ENCODE results near the gene PKLR. TPM values are rescaled to one million over a fixed set of nuclear protein-coding genes. Genes with fewer than 3 reads are reported as not detected.
"Not testable (repeated sequence)": the region's sequence is repeated elsewhere in the genome, so short reads cannot be mapped to it uniquely, and the experiment has no call there.

The PKLR gene
- total and polyA plus RNA-seq, 2 of the 4 experiments (the other 2 are of a cell fraction) = 0.03 TPM; not detected in 1

- no peak for TF ChIP-seq MAFK (IDR thresholded peaks at IDR 0.05; ENCODE audit: low read depth, low read length)
Measured at GRCh38 chr1:155250246-155250632, 51.0 kb downstream of the PKLR start (continued).

GRCh38 chr1:155247667-155248553 is 53.3 kb downstream of the PKLR start:
- WGBS, 2 experiments (ENCODE audit: extremely low coverage in 2 of 2, insufficient read length in 1 of 2) = 93% methylated on average over 18 of the region's 26 CpGs; no CpG with 5 or more reads in 1 of the 2 experiments
- Histone ChIP-seq H3K4me2 (ENCODE audit: low read depth, low read length) (no peak overlapping the region), H2AFZ (replicated peaks; ENCODE audit: low read length, poor library complexity) (no peak overlapping the region), H3K79me1 (ENCODE audit: low read depth in 1 of 2, low read length in 2 of 2) (peaks cover 4 to 19% of the 10 kb centered on the region in 2 experiments; a peak in 3 of 4 replicates), H3K18ac (ENCODE audit: low read depth, low read length) (no peak overlapping the region), H2AK5ac (ENCODE audit: low read depth, low read length) (no peak overlapping the region), H3K14ac (replicated peaks; ENCODE audit: low read depth, low read length) (no peak overlapping the region), H3K4ac (ENCODE audit: low read depth, low read length) (no peak overlapping the region), H3K9ac (ENCODE audit: low read depth, low read length) (no peak overlapping the region), H4K91ac (ENCODE audit: insufficient read depth, low read depth, low read length) (no peak overlapping the region), H3K4me3 (ENCODE audit: insufficient read depth, low read depth, low read length) (no peak overlapping the region), H3K27ac (ENCODE audit: insufficient read depth, low read length) (no peak overlapping the region), H3K9me3 (ENCODE audit: control insufficient read depth, insufficient read depth, low read length) (no peaks in the 10 kb centered on the region), H2BK20ac (ENCODE audit: low read depth, low read length) (no peak overlapping the region), H4K5ac (ENCODE audit: low read depth, low read length) (no peak overlapping the region), H3K27me3 (ENCODE audit: control insufficient read depth, insufficient read depth, low read length) (no peaks in the 10 kb centered on the region), H3K36me3 (ENCODE audit: control insufficient read depth, insufficient read depth, low read length) (peaks cover 16% of the 10 kb centered on the region), H2BK15ac (ENCODE audit: low read depth, low read length) (no peak overlapping the region), H3K23ac (ENCODE audit: low read depth, low read length) (no peak overlapping the region), H3K56ac (ENCODE audit: extremely low read depth, insufficient read depth, low read length) (no peak overlapping the region), H2AK9ac (replicated peaks; ENCODE audit: low read depth, low read length, poor library complexity) (no peak overlapping the region), H3K9me1 (ENCODE audit: insufficient read depth, low read length) (no peaks in the 10 kb centered on the region), H2BK5ac (ENCODE audit: low read depth, low read length, poor library complexity, severe bottlenecking) (no peak overlapping the region), H4K20me1 (ENCODE audit: insufficient read depth, low read length) (no peaks in the 10 kb centered on the region), H2BK120ac (ENCODE audit: low read depth, low read length) (no peak overlapping the region), H3K4me1 (ENCODE audit: control insufficient read depth, insufficient read depth, low read length) (peaks cover 6% of the 10 kb centered on the region), H4K8ac (ENCODE audit: low read depth in 2 of 2, low read length in 2 of 2) (no peak overlapping the region)
- TF ChIP-seq CHD1 (IDR thresholded peaks at IDR 0.05; ENCODE audit: low read depth, low read length) = no peak
- TF ChIP-seq MXI1 (IDR thresholded peaks at IDR 0.05; ENCODE audit: borderline replicate concordance, low read depth, low read length) = no peak
- no peak for ATAC-seq (ENCODE audit: low read depth)
- CTCF ChIA-PET = no interaction called here
- no peak for DNase-seq
- dilution Hi-C loops (cut with HindIII; ENCODE audit: low sequenced_read_pairs, unreplicated experiment) (no loop called here), intact Hi-C loops (cut with micrococcal nuclease) (no loop called here), in situ Hi-C loops (cut with MboI; ENCODE audit: low sequenced_read_pairs) (no loop called here)
- BruUV-seq (replicated peaks) = no TSS peak
- POLR2A ChIA-PET (ENCODE audit: unreplicated experiment) = no interaction called here

GRCh38 chr1:155246796-155247195 is 54.4 kb downstream of the PKLR start:
- H2BK15ac ChIP-seq (ENCODE audit: low read depth, low read length); H3K4me1 ChIP-seq (ENCODE audit: control insufficient read depth, insufficient read depth, low read length); H3K23ac ChIP-seq (ENCODE audit: low read depth, low read length); H3K4me2 ChIP-seq (ENCODE audit: low read depth, low read length); H3K4me3 ChIP-seq (ENCODE audit: insufficient read depth, low read depth, low read length); H3K14ac ChIP-seq (replicated peaks; ENCODE audit: low read depth, low read length); CTCF ChIA-PET; H3K9me3 ChIP-seq (ENCODE audit: control insufficient read depth, insufficient read depth, low read length); H3K9me1 ChIP-seq (ENCODE audit: insufficient read depth, low read length); H2AK5ac ChIP-seq (ENCODE audit: low read depth, low read length); ATAC-seq (ENCODE audit: low read depth); in situ Hi-C loops (cut with MboI; ENCODE audit: low sequenced_read_pairs); H3K9ac ChIP-seq (ENCODE audit: low read depth, low read length); H4K20me1 ChIP-seq (ENCODE audit: insufficient read depth, low read length); H3K18ac ChIP-seq (ENCODE audit: low read depth, low read length); dilution Hi-C loops (cut with HindIII; ENCODE audit: low sequenced_read_pairs, unreplicated experiment); H3K27ac ChIP-seq (ENCODE audit: insufficient read depth, low read length); H3K4ac ChIP-seq (ENCODE audit: low read depth, low read length); BruUV-seq (replicated peaks); H2AK9ac ChIP-seq (replicated peaks; ENCODE audit: low read depth, low read length, poor library complexity); H4K91ac ChIP-seq (ENCODE audit: insufficient read depth, low read depth, low read length); H2BK5ac ChIP-seq (ENCODE audit: low read depth, low read length, poor library complexity, severe bottlenecking); H2BK20ac ChIP-seq (ENCODE audit: low read depth, low read length); H3K56ac ChIP-seq (ENCODE audit: extremely low read depth, insufficient read depth, low read length); DNase-seq; intact Hi-C loops (cut with micrococcal nuclease); H4K8ac ChIP-seq (ENCODE audit: low read depth in 2 of 2, low read length in 2 of 2); H2AFZ ChIP-seq (replicated peaks; ENCODE audit: low read length, poor library complexity); H2BK120ac ChIP-seq (ENCODE audit: low read depth, low read length); H4K5ac ChIP-seq (ENCODE audit: low read depth, low read length); H3K27me3 ChIP-seq (ENCODE audit: control insufficient read depth, insufficient read depth, low read length): not testable (repeated sequence)
- POLR2A ChIA-PET (ENCODE audit: unreplicated experiment) = interaction anchor here (0.6 kb wide), 1 partner anchor 462 kb away, joined by 4 read pairs; no protein-coding TSS in a partner anchor
- H3K36me3 ChIP-seq (ENCODE audit: control insufficient read depth, insufficient read depth, low read length) = peaks cover 16% of the 10 kb centered on the region
- no CpG with 5 or more reads among the region's 3 CpGs for WGBS, 2 experiments (ENCODE audit: extremely low coverage in 2 of 2, insufficient read length in 1 of 2)
- peaks cover 4 to 25% of the 10 kb centered on the region in 2 experiments; a peak in 3 of 4 replicates for H3K79me1 ChIP-seq (ENCODE audit: low read depth in 1 of 2, low read length in 2 of 2)
